Kidney epithelial cell (primary cell): ENCODE data around the gene CHID1. TPM values are rescaled to one million over a fixed set of nuclear protein-coding genes. Genes with fewer than 3 reads are reported as not detected.

Experiments
- DNase-seq: peaks from one replicate; pipeline ENCODE4 v3.0.0-alpha.2; 2010; ENCODE audit warnings: low read depth
- H3K27me3 ChIP-seq: 2 replicates; pipeline ENCODE4 v1.6.0; 2011; ENCODE audit warnings: low read length; ENCODE audit not compliant: control insufficient read depth, insufficient read depth
- H3K36me3 ChIP-seq: 2 replicates; pipeline ENCODE4 v1.5.1; 2011; ENCODE audit warnings: low read length; ENCODE audit not compliant: control insufficient read depth, insufficient read depth
- H3K4me3 ChIP-seq: 2 replicates; pipeline ENCODE4 v1.5.1; 2011; ENCODE audit warnings: low read depth, mild to moderate bottlenecking, control low read depth, low read length
- total RNA-seq: library from RNA; depleted of rRNA; stranded (reverse); fragments of >200 nt; gene quantifications from 2 replicates; pipeline ENCODE4 v1.2.3, GENCODE V29; 2015
- TF ChIP-seq, protein P1 (sequence below): IDR thresholded peaks from 2 replicates; pipeline ENCODE4 v1.5.1; 2011; ENCODE audit warnings: mild to moderate bottlenecking, moderate library complexity, low read length, control low read depth, inconsistent platforms; ENCODE audit not compliant: insufficient read depth, poor library complexity, severe bottlenecking

Gene CHID1
- total RNA-seq, 1 donor from 2014 or later, result 90.0 TPM

DNA sequence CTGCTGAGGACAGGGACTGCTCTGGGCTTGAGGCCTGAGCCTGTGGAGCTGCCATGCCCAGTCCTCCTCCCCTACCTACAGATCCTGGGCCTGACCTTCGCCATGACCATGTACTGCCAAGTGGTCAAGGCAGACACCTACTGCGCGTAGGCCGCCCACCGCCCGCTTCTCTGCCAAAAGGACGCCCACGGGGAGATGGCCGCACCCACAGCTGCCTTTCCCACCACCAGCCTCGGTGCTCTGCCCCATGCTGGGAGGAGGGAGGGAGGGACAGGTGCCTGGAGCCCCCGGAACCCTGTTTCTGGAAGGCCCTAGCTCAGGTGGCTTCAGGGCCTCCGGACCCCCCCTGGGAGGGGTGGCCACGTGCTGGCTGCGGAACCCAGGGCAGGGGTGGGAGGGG, 44.1 kb downstream of the CHID1 start:
- H3K36me3 ChIP-seq, result no peaks in the 10 kb centered on the region
- DNase-seq, result no peak
- TF ChIP-seq, protein P1, sequence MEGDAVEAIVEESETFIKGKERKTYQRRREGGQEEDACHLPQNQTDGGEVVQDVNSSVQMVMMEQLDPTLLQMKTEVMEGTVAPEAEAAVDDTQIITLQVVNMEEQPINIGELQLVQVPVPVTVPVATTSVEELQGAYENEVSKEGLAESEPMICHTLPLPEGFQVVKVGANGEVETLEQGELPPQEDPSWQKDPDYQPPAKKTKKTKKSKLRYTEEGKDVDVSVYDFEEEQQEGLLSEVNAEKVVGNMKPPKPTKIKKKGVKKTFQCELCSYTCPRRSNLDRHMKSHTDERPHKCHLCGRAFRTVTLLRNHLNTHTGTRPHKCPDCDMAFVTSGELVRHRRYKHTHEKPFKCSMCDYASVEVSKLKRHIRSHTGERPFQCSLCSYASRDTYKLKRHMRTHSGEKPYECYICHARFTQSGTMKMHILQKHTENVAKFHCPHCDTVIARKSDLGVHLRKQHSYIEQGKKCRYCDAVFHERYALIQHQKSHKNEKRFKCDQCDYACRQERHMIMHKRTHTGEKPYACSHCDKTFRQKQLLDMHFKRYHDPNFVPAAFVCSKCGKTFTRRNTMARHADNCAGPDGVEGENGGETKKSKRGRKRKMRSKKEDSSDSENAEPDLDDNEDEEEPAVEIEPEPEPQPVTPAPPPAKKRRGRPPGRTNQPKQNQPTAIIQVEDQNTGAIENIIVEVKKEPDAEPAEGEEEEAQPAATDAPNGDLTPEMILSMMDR, result no peak
- no peaks in the 10 kb centered on the region for H3K27me3 ChIP-seq
- H3K4me3 ChIP-seq, result no peak overlapping the region

DNA sequence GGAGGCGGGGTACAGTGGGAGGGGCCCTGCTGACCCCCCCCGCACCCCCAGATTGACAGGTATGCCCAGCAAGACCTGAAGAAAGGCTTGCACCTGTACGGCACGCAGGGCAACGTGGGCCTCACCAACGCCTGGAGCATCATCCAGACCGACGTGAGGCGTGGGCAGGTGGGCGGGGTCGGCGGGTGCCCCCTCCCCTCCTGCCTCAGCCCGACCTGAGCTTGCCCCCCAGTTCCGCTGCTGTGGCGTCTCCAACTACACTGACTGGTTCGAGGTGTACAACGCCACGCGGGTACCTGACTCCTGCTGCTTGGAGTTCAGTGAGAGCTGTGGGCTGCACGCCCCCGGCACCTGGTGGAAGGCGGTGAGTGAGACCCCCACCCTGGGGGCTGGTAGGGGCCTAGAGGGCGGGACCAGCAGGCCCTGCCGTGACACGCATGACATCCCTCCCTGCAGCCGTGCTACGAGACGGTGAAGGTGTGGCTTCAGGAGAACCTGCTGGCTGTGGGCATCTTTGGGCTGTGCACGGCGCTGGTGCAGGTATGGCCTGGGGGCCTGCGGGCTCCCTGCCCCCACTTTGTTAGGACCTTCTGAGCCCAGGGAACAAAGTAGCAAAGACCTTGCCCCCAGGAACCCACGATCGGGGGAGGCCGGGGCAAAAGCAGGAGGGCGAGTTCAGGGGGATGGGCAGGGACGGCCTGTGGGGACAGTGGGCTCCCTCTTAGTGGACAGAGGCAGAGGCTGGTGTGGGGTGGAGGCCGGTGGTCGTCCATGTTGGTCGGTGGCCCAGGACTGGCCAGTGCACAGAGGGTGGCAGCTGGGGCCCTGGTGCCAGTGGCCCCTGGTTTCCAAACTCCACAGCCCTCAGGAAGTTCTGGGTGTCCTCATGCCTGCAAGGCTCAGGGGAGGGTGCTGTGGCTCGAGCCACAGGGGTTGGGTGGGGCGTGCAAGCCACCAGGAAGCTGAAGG, 44.9 kb downstream of the CHID1 start:
- Histone ChIP-seq H3K4me3 (no peak overlapping the region), H3K36me3 (no peaks in the 10 kb centered on the region), H3K27me3 (no peaks in the 10 kb centered on the region)
- TF ChIP-seq, protein P1, result no peak
- DNase-seq, result no peak

DNA sequence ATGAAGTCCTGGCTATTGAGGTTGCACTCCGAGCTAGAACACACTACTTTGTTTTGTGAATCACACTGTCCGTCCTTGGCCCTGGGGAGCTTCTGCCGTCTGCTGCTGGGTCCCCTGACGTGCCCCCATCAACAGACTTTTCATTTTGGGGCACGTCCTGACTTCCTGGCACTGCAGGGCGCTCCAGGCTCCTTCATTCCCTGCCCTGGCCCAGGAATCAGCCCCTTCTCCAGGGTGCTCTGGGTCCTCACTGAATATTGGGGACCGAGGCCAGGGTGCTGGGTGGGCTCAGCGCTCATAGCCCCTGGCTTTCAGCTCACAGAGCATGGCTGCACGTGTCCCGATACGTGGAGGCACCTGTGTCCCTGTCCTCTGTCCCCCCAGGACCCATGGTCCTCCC, 45.7 kb downstream of the CHID1 start:
- no peaks in the 10 kb centered on the region for H3K36me3 ChIP-seq
- TF ChIP-seq, protein P1, result no peak
- no peak for DNase-seq
- no peaks in the 10 kb centered on the region for H3K27me3 ChIP-seq
- no peak overlapping the region for H3K4me3 ChIP-seq

DNA sequence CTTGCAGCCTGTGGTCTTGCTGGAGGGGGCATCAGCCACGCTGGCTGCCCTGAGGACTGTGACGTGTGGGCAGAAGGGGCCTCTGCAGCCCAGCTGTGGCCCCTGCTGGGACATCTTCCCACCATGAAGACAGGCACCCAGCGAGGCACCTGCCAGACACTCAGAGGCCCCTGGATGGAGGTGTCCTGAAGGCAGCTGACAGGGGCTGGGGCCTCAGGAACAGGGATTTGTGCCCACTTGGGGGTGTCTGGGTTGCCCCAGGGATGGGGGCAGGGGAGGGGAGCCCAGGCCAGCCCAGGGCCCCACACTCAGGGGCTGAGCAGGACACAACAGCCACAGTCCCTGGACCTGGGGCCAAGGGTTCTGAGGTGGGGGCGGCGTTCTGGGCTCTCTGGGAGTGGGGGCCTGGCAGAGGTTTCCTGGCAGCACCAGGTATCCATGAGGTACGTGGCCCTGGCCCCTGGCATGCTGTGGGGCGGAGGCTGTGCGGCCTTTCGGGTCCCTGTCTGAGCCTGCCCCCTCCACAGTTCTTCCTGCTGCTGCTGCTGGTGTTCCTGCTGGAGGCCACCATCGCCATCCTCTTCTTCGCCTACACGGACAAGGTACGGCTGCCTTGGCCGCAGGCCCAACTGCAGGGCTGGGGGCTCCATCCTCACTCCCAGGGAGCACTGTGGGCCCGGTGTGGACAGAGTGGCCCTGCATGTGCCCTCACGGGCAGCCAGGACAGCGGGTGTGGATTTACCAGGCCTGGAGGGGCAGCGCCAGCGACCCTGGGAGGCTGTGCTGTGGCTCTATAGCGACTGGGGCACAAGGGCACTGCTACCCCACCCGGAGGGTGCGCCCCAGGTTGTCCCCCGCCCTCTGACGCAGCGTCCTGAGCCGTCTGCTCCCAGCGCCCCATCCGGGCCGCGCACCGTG, 46.4 kb downstream of the CHID1 start:
- TF ChIP-seq, protein P1, result no peak
- no peaks in the 10 kb centered on the region for H3K27me3 ChIP-seq
- no peaks in the 10 kb centered on the region for H3K36me3 ChIP-seq
- no peak overlapping the region for H3K4me3 ChIP-seq
- no peak for DNase-seq

DNA sequence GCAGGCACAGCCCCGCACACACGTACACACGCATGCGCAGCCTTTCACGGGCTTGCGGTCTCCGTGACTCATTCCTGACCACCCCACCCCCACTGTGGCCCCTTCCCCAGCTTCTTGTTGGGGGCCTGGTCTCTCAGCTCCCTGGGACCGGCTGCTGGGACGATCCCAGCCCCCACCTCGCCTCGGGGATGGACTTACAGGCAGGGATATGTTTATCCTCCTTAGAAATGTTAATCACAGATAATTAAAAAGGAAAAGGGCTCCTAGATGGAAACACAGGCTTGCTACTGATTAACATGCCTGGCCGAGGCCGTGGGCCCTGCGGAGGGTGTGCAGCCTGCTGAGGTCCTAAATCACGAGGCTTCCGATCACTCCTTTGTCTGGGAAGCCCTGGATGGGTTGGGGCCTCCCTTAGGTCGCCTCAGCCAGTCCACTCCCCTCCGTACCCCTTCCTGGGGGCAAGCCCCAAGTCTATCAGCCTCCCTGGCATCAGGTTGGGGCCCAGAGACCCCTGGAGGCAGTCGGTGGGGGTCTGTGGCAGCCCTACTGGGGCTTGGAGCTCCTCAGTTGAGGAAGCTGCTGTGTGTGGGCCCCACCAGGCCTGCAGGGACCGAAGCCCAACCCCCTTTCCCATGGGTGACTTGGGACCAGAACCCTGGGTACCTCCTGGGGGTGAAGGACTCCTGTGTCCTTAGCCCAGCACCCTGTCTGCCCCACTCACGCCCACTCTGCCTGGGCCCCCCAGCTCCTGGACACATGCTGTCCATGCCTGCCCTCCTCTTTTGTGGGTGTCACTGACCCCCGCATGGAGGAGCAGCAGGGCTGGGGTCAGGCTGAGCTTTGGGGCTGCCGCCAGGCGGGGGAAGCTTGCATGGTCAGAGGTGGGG, 47.3 kb downstream of the CHID1 start:
- H3K36me3 ChIP-seq, result no peaks in the 10 kb centered on the region
- TF ChIP-seq, protein P1, result no peak
- DNase-seq, result no peak

More for the DNA sequence above, 47.3 kb downstream of the CHID1 start:
- H3K27me3 ChIP-seq, result no peaks in the 10 kb centered on the region
- no peak overlapping the region for H3K4me3 ChIP-seq
